Activated CD8-positive, alpha-beta memory T cell treated with anti-CD3 and anti-CD28 coated beads for 4 hours (primary cell): ENCODE results near the gene ZNF236.
"Not testable (repeated sequence)": the region's sequence is repeated elsewhere in the genome, so short reads cannot be mapped to it uniquely, and the experiment has no call there.

Experiments used
- DNase-seq, 2 donors: peaks; one replicate each; pipeline ENCODE4 v3.0.0-alpha.2; 2020; ENCODE audit warnings: low read depth in 2 of 2

ZNF236 gene

GRCh38 chr18:76944346-76944745 lies 122.0 kb downstream of the ZNF236 start:
- not testable (repeated sequence) for DNase-seq

- DNase-seq: no peak
Observed at GRCh38 chr18:76948345-76948744, 126.0 kb downstream of the ZNF236 start.

GRCh38 chr18:76951456-76952247 lies 129.3 kb downstream of the ZNF236 start:
- DNase-seq: no peak

- DNase-seq: no peak
Observed at GRCh38 chr18:76952747-76953146, 130.4 kb downstream of the ZNF236 start.

DNA sequence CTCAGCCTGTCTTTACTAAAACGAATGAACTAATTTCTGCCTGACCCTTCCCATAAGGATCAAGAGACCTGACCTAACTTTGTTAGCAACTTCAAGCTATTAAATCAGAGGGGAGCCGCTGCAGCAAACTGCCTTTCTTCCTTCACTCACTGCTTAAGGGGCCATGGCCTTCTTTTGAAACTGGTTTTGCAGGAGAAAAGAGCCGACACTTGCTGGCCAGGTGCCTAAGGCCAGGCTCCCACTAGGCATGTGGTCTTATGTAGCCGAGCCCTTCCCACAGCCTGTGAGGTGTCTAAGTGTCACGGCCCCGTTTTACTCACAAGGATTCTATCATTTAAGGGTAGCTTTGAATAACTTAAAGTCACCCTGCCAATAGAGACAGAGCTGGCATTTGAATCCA lies 130.8 kb downstream of the ZNF236 start:
- DNase-seq: no peak

GRCh38 chr18:76953583-76954233 lies 131.4 kb downstream of the ZNF236 start:
- no peak for DNase-seq

- no peak for DNase-seq
Observed at GRCh38 chr18:76955524-76956170, 133.3 kb downstream of the ZNF236 start.

DNA sequence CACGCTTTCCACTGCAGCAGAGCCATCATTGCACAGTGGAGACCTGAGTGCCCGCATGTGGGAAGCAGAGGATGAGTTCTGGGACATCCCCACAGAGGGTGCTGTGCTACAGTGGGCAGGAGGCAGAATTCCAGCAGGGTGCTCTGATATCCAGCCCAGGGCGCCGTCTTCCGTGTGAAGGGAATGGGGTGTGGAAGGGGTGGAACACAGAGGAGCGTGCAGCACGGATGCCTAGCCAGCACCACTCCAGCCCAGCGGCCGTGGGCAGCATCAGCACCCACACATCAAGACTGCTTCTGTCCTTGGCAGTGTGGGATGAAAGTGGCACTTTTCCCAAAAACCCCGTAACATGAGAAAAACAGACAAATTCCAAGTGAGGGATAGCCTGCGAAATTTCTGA lies 134.3 kb downstream of the ZNF236 start:
- DNase-seq: no peak

DNA sequence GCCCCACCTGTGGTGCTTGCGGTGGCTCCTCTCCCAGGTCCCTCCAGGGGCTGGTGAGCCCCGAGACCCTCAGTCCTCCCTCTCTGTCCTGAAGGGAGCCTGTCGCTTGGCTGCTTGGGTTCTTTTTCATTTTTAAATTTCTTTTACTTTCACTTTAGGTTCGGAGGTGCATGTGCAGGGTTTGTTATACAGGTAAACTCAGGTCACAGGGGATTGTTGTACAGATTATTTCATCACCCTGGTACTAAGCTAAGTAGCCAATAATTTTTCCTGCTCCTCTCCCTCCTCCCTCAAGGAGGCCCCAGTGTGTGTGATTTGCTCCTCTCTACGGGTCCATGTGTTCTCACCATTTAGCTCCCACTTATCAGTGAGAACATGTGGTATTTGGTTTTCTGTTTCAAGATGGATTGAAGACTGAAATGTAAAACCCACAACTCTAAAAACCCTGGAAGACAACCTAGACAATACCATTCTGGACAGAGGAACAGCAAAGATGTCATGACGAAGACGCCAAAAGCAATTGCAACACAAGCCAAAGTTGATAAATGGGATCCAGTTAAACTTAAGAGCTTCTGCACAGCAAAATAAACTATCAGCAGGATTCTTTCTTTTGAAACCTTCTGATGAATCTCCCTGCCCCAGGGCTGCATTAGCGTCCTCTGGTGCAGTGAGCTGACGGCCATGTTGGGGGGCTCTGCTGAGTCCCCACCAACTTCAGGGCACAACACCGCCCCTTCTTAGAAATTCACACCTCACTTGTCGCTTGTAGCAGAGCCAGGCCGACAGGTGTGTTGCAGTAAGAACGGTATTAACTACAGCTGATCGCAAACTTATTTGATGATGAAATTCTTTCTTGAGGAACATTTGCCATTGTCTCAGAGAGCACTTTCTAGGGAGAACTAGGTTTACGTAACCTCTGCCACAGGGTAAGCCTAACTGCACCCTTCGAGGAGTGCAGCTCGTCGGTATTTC lies 135.3 kb downstream of the ZNF236 start:
- DNase-seq: no peak

GRCh38 chr18:76958692-76959341 lies 136.5 kb downstream of the ZNF236 start:
- DNase-seq: no peak

- DNase-seq: no peak
Observed at GRCh38 chr18:76959605-76960004, 137.2 kb downstream of the ZNF236 start.

GRCh38 chr18:76960528-76961035 lies 138.2 kb downstream of the ZNF236 start:
- DNase-seq: no peak

DNA sequence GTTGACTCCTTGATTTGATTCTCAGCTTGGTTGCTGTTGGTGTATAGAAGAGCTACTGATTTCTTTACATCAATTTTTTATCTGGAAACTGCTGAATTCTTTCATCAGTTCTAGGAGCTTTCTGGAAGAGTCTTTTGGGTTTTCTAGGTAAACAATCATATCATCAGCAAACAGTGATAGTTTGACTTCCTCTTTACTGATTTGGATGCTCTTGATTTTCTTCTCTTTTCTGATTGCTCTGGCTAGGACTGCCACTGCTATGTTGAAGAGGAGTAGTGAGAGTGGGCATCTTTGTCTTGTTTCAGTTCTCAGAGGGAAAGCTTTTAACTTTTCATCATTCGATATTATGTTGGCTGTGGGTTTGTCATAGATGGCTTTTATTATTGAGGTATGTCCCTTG lies 140.5 kb downstream of the ZNF236 start:
- no peak for DNase-seq

- DNase-seq: no peak
Observed at GRCh38 chr18:76963936-76964335, 141.6 kb downstream of the ZNF236 start.

DNA sequence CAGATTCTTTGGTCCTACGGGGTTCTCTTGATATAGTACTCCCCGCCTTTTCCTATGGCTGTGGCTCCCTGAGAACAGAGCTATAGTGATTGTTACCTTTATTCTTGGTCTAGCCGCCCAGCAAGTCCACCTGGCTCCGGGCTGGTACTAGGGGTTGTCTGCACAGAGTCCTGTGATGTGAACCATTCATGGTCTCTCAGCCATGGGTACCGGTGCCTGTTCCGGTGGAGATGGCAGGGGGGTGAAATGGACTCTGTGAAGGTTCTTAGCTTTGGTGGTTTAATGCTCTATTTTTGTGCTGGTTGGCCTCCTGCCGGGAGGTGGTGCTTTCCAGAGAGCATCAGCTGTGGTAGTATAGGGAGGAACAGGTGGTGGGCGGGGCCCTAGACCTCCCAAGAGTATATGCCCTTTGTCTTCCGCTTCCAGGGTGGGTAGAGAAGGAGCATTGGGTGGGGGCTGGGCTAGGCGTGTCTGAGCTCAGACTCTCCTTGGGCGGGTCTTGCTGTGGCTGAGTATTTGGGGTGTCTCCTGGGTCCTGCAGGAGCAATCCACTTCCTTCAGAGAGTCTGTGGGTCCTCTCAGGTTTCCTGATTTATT lies 143.3 kb downstream of the ZNF236 start:
- DNase-seq: not testable (repeated sequence)

- not testable (repeated sequence) for DNase-seq
Observed at GRCh38 chr18:76967299-76967698, 144.9 kb downstream of the ZNF236 start.

GRCh38 chr18:76967721-76968472 lies 145.5 kb downstream of the ZNF236 start:
- DNase-seq: no peak

DNA sequence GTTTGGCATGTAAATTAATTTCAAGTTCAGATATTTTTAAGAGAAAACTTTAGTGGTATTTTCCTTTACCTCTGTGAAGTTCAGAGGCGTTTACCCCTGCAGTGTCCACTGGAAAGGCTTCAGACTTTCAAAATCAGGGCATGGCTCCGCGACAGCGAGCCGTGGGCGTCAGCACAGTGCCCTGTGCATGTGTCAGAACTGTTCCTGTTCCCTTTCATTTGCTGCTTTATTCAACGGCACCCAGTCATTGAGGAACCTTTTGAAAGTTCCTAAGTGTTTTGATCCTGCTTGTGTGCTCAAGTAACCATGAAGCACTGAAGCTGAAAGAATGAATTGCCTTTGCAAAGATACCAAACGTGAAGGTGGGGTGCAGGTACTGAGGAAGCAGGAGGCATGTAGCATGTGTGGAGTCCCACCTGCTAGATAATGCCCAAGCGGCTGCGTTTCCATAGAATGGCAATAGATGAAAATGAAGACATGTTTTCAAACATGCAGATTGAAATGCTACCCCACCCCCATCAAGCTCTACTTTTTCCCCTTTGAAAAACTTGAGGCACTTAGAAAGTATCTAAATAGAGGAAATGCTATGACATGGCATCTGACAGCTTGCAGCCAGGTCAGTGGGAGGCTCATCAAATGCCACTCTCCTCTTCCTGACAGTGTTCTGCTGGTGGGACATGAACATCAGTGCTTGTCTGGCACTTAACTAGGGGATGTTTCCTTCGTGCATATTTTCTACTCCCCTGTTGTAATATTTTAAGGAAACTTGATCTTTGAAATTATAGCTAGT lies 148.6 kb downstream of the ZNF236 start:
- DNase-seq: no peak

GRCh38 chr18:76972241-76972640 lies 149.9 kb downstream of the ZNF236 start:
- DNase-seq: no peak
